PC-9 (cell line): ENCODE results near the gene SPRED2. TPM values are rescaled to one million over a fixed set of nuclear protein-coding genes. Genes with fewer than 3 reads are reported as not detected.
A peak's percentile ranks its signal among the peaks of the same experiment; 100 is the strongest.

Experiments used
- BruUV-seq: library from RNA; stranded (reverse); fragments of 400-500 nt; replicated peaks from 2 replicates; lab custom pipeline; 2021; lab: Mats Ljungman, UMichigan
- CTCF ChIA-PET: fragments of 300-600 bp; sonication (Branson Sonifier 250); formaldehyde crosslinking; loops from one replicate; lab custom pipeline; 2022; ENCODE audit warnings: antibody characterized with exemption; lab: Charles Lee
- POLR2A ChIA-PET: fragments of 300-600 bp; sonication (Branson Sonifier 250); formaldehyde crosslinking; loops from one replicate; lab custom pipeline; 2022; ENCODE audit warnings: antibody characterized with exemption; ENCODE audit not compliant: unreplicated experiment; lab: Charles Lee
- DNase-seq, 2 experiments: peaks; one replicate each; pipeline versions ENCODE4 v3.0.0 to v3.0.0-alpha.2; 2015 to 2022; ENCODE audit warnings: mixed read lengths in 1 of 2
- H2AFZ ChIP-seq: fragments of 200-600 bp; sonication (generic); 2 replicates; pipeline ENCODE4 v1.8.1; 2017; ENCODE audit warnings: antibody characterized with exemption
- H3F3A ChIP-seq: fragments of 200-600 bp; sonication (generic); 2 replicates; pipeline ENCODE4 v1.8.1; 2017; ENCODE audit warnings: antibody characterized with exemption, mild to moderate bottlenecking, low read depth; ENCODE audit not compliant: insufficient read depth
- H3K27ac ChIP-seq: fragments of 200-600 bp; sonication (generic); 2 replicates; pipeline ENCODE4 v1.6.1; 2016; ENCODE audit warnings: mixed run types
- H3K27me3 ChIP-seq: fragments of 200-600 bp; sonication (generic); 2 replicates; pipeline ENCODE4 v1.6.1; 2016; ENCODE audit warnings: low read depth, mixed run types; ENCODE audit not compliant: insufficient read depth
- H3K36me3 ChIP-seq: fragments of 200-600 bp; sonication (generic); 2 replicates; pipeline ENCODE4 v1.6.1; 2016; ENCODE audit warnings: low read depth, mixed run types
- H3K4me1 ChIP-seq: fragments of 200-600 bp; sonication (generic); replicated peaks from 2 replicates; pipeline ENCODE4 v1.6.1; 2016; ENCODE audit warnings: mixed run types; ENCODE audit not compliant: insufficient read depth
- H3K4me2 ChIP-seq: fragments of 200-600 bp; sonication (generic); 2 replicates; pipeline ENCODE4 v1.6.1; 2017; ENCODE audit warnings: mixed run types
- H3K4me3 ChIP-seq: fragments of 200-600 bp; sonication (generic); 2 replicates; pipeline ENCODE4 v1.6.1; 2016; ENCODE audit warnings: mixed run types
- H3K79me2 ChIP-seq: fragments of 200-600 bp; sonication (generic); 2 replicates; pipeline ENCODE4 v1.6.1; 2017; ENCODE audit warnings: low read depth, mixed run types
- H3K9me2 ChIP-seq: fragments of 200-600 bp; sonication (generic); 2 replicates; pipeline ENCODE4 v1.8.1; 2017; ENCODE audit warnings: mild to moderate bottlenecking; ENCODE audit not compliant: insufficient read depth
- H3K9me3 ChIP-seq: fragments of 200-600 bp; sonication (generic); 2 replicates; pipeline ENCODE4 v1.8.1; 2016; ENCODE audit warnings: low read depth; ENCODE audit not compliant: insufficient read depth
- H4K20me1 ChIP-seq: fragments of 200-600 bp; sonication (generic); 2 replicates; pipeline ENCODE4 v1.8.1; 2017; ENCODE audit not compliant: insufficient read depth
- EZH2 ChIP-seq: fragments of 200-600 bp; sonication (generic); IDR thresholded peaks from 2 replicates; pipeline ENCODE4 v1.8.0; 2017; ENCODE audit warnings: antibody characterized with exemption, low read depth
- intact Hi-C: fragments of 100-400 bp; cut with micrococcal nuclease; formaldehyde crosslinking; loops from one replicate; pipeline ENCODE4 v1.10.0; 2022; ENCODE audit not compliant: unreplicated experiment
- total RNA-seq: library from RNA; stranded (reverse); gene quantifications from 2 replicates; pipeline ENCODE4 v1.2.3, GENCODE V29; 2021
- TF ChIP-seq, protein P1 (sequence below): fragments of 200-600 bp; sonication (generic); conservative IDR thresholded peaks from 2 replicates; pipeline ENCODE4 v1.6.1; 2017; ENCODE audit warnings: mixed run types, antibody characterized with exemption, mild to moderate bottlenecking, moderate library complexity

The SPRED2 gene
- total RNA-seq, 1 experiment from 2014 or later: 33.6 TPM

DNA sequence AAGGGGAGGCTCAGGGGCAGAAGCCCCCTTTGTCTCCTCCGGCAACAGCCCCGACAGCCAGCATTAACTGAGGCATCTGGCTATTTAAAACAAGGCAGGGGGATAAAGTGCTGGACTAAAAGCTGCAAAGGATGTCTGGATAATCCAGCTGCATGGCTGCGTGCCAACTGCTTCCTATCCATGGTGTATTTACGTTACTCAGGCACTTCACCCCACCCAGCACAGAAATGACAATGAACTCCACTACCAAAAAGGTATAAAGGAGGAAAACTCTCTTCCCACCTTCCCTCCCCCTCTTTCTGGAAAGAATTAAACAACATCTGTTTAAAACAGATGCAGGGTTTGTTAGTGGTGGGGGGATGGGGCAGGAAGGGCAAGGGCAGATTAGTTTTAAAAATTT lies 82.5 kb downstream of the SPRED2 start:
- no peaks in the 10 kb centered on the region for H3K9me3 ChIP-seq
- no TSS peak for BruUV-seq
- TF ChIP-seq, protein P1, sequence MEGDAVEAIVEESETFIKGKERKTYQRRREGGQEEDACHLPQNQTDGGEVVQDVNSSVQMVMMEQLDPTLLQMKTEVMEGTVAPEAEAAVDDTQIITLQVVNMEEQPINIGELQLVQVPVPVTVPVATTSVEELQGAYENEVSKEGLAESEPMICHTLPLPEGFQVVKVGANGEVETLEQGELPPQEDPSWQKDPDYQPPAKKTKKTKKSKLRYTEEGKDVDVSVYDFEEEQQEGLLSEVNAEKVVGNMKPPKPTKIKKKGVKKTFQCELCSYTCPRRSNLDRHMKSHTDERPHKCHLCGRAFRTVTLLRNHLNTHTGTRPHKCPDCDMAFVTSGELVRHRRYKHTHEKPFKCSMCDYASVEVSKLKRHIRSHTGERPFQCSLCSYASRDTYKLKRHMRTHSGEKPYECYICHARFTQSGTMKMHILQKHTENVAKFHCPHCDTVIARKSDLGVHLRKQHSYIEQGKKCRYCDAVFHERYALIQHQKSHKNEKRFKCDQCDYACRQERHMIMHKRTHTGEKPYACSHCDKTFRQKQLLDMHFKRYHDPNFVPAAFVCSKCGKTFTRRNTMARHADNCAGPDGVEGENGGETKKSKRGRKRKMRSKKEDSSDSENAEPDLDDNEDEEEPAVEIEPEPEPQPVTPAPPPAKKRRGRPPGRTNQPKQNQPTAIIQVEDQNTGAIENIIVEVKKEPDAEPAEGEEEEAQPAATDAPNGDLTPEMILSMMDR: no peak
- TF ChIP-seq EZH2: no peak
- no peak overlapping the region for H2AFZ ChIP-seq
- no peaks in the 10 kb centered on the region for H3K9me2 ChIP-seq
- H4K20me1 ChIP-seq: peaks cover 22% of the 10 kb centered on the region
- ChIA-PET CTCF (no interaction called here), POLR2A (no interaction called here)
- no peak overlapping the region for H3K4me3 ChIP-seq
- H3K36me3 ChIP-seq: no peaks in the 10 kb centered on the region
- intact Hi-C loops: no loop called here
- H3K4me1 ChIP-seq: peaks cover 12% of the 10 kb centered on the region
- H3K27ac ChIP-seq: no peak overlapping the region
- H3K27me3 ChIP-seq: no peaks in the 10 kb centered on the region
- peaks cover 83% of the 10 kb centered on the region for H3K79me2 ChIP-seq
- DNase-seq: peak in 1 of 2 experiments; percentile 16
- H3K4me2 ChIP-seq: no peak overlapping the region
- peaks cover 7% of the 10 kb centered on the region; the same call in 1 of the 2 replicates for H3F3A ChIP-seq

DNA sequence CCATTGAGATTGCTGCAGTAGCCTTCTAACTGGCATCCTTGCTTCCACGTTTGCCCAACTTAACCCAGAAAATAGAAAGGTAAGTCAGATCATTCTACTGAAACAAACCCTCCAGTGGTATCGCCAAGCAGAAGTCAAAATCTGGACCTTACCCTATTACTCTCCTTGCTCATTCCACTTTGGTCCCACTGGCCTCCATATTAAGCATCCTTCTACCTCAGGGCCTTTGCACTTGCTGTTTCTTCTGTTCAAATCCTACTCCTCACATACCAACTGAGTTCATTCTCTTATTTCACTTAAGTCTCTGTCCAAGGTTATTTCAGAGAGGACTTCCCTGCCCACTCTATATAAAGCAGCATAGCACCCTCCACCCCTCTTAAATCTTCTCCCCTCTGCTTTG lies 84.5 kb downstream of the SPRED2 start:
- intact Hi-C loops: no loop called here
- no peak overlapping the region for H3K27ac ChIP-seq
- BruUV-seq: no TSS peak

DNA sequence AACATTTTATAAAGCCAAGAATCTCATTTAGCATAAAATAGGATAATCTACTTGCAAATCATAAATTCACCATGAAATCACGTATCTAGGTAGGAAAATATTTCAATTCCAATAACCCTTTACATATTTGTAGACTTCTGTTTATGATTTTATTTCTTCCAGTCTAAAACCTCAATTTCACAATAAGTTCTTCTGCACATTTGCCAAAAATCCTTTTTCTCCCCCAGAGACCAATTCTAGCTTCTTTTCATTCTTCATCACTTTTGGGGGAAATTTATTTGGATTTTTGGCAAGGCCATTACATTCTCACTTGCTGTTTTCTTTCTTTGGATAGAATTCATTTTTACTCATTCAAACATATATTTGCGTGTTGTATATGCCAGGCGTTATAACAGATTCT lies 86.8 kb downstream of the SPRED2 start:
- TF ChIP-seq EZH2: no peak
- TF ChIP-seq, protein P1: no peak
- Histone ChIP-seq H3K4me1 (0 out of 2 replicates have a peak, but pooled peaks cover 2% of the 10 kb centered on the region), H3K79me2 (peaks cover 47% of the 10 kb centered on the region), H3K27ac (no peak overlapping the region), H3K4me2 (no peak overlapping the region), H4K20me1 (peaks cover 17% of the 10 kb centered on the region), H3K9me3 (no peaks in the 10 kb centered on the region), H3K4me3 (no peak overlapping the region), H3K27me3 (no peaks in the 10 kb centered on the region), H3F3A (peaks cover 1% of the 10 kb centered on the region; the same call in 1 of the 2 replicates), H2AFZ (no peak overlapping the region), H3K9me2 (no peaks in the 10 kb centered on the region), H3K36me3 (no peaks in the 10 kb centered on the region)
- POLR2A ChIA-PET: no interaction called here
- no peak for DNase-seq
- CTCF ChIA-PET: no interaction called here
- no TSS peak for BruUV-seq
- intact Hi-C loops: no loop called here

More for the DNA sequence above, 84.5 kb downstream of the SPRED2 start:
- Histone ChIP-seq H3K79me2 (peaks cover 68% of the 10 kb centered on the region), H3K4me2 (no peak overlapping the region), H3K4me3 (no peak overlapping the region), H3K9me3 (no peaks in the 10 kb centered on the region), H3K36me3 (no peaks in the 10 kb centered on the region), H3K4me1 (0 out of 2 replicates have a peak, but pooled peaks cover 7% of the 10 kb centered on the region), H3K27me3 (no peaks in the 10 kb centered on the region), H2AFZ (no peak overlapping the region), H3K9me2 (no peaks in the 10 kb centered on the region), H4K20me1 (peaks cover 18% of the 10 kb centered on the region), H3F3A (no peaks in the 10 kb centered on the region; the same call in 1 of the 2 replicates)
- POLR2A ChIA-PET: no interaction called here
- CTCF ChIA-PET: no interaction called here
- DNase-seq: no peak
- TF ChIP-seq EZH2: no peak
- TF ChIP-seq, protein P1: no peak
